Measurements from ENCODE around the gene RFTN1. TPM values are rescaled to one million over a fixed set of nuclear protein-coding genes. Genes with fewer than 3 reads are reported as not detected.

Gene RFTN1
- total and polyA plus RNA-seq, 2 experiments from 2014 or later = 3.3 to 7.2 TPM

DNA sequence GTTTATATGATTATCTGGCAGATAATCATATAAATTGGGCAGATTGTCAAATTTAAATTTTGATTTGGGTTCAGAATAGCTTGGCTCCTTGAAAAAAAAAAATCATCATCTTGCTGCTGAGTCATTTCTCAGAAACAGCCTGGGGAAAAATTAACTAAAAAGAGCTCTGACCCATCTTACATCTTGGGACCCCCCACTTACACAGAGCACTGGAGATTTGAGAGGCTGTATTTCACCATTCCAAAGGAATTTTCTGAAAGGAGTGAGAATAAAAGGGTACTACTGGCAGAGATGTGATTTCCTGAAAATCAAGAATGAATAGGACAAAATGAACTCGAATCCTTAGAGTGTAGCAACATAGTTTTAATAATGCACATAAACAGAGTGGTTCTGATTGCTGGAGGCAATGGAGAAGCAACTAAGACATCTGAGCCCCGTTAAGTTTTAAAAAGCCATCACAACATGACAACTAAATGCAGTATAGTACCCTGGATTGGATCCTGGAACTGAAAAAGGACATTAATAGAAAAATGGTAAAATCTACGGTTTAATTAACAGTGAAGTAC is 97.5 kb downstream of the RFTN1 start:
- Histone ChIP-seq H3K27me3 (ENCODE audit: insufficient read depth) (no peaks in the 10 kb centered on the region), H3K79me2 (replicated peaks; ENCODE audit: insufficient read depth) (no peaks in the 10 kb centered on the region), H4K20me1 (replicated peaks; ENCODE audit: insufficient read depth) (no peaks in the 10 kb centered on the region), H3K4me1 (ENCODE audit: insufficient read depth) (no peaks in the 10 kb centered on the region), H3F3A (replicated peaks; ENCODE audit: low read depth) (no peaks in the 10 kb centered on the region), H3K9me2 (ENCODE audit: insufficient read depth) (no peaks in the 10 kb centered on the region), H3K36me3 (ENCODE audit: insufficient read depth) (no peaks in the 10 kb centered on the region), H3K4me3 (no peak overlapping the region), H3K27ac (ENCODE audit: low read depth) (no peak overlapping the region), H3K4me2 (no peak overlapping the region), H2AFZ (no peak overlapping the region)
- no peak for DNase-seq (ENCODE audit: low spot score)
- TF ChIP-seq STAT1 (IDR thresholded peaks at IDR 0.05; ENCODE audit: unreplicated experiment) = no peak
- no peak for TF ChIP-seq POLR2AphosphoS5 (IDR thresholded peaks at IDR 0.05; ENCODE audit: low read depth)
- TF ChIP-seq REST (IDR thresholded peaks at IDR 0.05; ENCODE audit: unreplicated experiment) = no peak
- TF ChIP-seq CREB1 (CRISPR knock-in tag; IDR thresholded peaks at IDR 0.05; ENCODE audit: low read depth) = no peak
- TF ChIP-seq, protein P1, sequence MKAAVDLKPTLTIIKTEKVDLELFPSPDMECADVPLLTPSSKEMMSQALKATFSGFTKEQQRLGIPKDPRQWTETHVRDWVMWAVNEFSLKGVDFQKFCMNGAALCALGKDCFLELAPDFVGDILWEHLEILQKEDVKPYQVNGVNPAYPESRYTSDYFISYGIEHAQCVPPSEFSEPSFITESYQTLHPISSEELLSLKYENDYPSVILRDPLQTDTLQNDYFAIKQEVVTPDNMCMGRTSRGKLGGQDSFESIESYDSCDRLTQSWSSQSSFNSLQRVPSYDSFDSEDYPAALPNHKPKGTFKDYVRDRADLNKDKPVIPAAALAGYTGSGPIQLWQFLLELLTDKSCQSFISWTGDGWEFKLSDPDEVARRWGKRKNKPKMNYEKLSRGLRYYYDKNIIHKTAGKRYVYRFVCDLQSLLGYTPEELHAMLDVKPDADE (IDR thresholded peaks at IDR 0.05) = no peak
- Mint-ChIP-seq H3K4me3 (no peak overlapping the region), H3K9me3 (no peaks in the 10 kb centered on the region), H3K27ac (no peak overlapping the region), H3K27me3 (ENCODE audit: insufficient read depth, low read depth, poor library complexity) (peaks cover 1% of the 10 kb centered on the region), H3K36me3 (ENCODE audit: low read depth) (no peaks in the 10 kb centered on the region), H3K4me1 (peaks cover 5% of the 10 kb centered on the region)
- no peak for ATAC-seq

DNA sequence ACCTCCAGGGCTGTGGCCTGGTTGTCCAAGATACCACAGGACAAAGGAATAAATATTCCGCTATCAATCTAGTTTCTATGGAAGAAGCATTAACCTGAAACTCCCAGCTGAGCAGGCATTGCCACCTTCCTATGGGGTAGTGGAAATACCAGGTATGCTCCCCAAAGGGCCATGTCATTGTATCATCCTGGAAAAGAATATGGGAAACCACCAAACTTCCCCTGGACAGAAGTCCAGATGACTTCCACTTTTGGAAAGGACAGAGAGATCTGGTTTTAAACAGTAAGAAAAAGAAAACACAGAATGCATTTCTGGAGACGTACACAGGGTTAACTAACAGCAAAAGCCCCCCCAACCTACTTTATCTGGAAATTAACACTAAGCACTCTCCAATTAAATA is 100.2 kb downstream of the RFTN1 start:
- TF ChIP-seq EZH2phosphoT487 (IDR thresholded peaks at IDR 0.05; ENCODE audit: unreplicated experiment) = no peak
- no peak for TF ChIP-seq CREB1 (CRISPR knock-in tag; IDR thresholded peaks at IDR 0.05; ENCODE audit: low read depth)
- TF ChIP-seq, protein P1 (IDR thresholded peaks at IDR 0.05) = no peak
- no peak for TF ChIP-seq EZH2 (IDR thresholded peaks at IDR 0.05; ENCODE audit: low read depth, unreplicated experiment)
- no peak for TF ChIP-seq JUNB (IDR thresholded peaks at IDR 0.05; ENCODE audit: unreplicated experiment)
- H3K36me3 ChIP-seq (ENCODE audit: insufficient read depth) = no peaks in the 10 kb centered on the region
- ATAC-seq (no peak), DNase-seq (ENCODE audit: low spot score) (no peak)
- H3K4me3 ChIP-seq = no peak overlapping the region
- H3K27ac ChIP-seq (ENCODE audit: low read depth) = no peak overlapping the region
- no peaks in the 10 kb centered on the region for H3K9me2 ChIP-seq (ENCODE audit: insufficient read depth)
- H3K4me1 Mint-ChIP-seq = peaks cover 2% of the 10 kb centered on the region; the same call in 2 of the 3 replicates
- H3K27me3 Mint-ChIP-seq (ENCODE audit: insufficient read depth, low read depth, poor library complexity) = peaks cover 1% of the 10 kb centered on the region
- no peaks in the 10 kb centered on the region for H3K9me3 Mint-ChIP-seq
- H3K4me1 ChIP-seq (ENCODE audit: insufficient read depth) = no peaks in the 10 kb centered on the region
- H3K79me2 ChIP-seq (replicated peaks; ENCODE audit: insufficient read depth) = no peaks in the 10 kb centered on the region
- no peak overlapping the region for H3K27ac Mint-ChIP-seq
- no peaks in the 10 kb centered on the region for H3F3A ChIP-seq (replicated peaks; ENCODE audit: low read depth)
- no peak overlapping the region for H3K4me3 Mint-ChIP-seq
- H3K36me3 Mint-ChIP-seq (ENCODE audit: low read depth) = no peaks in the 10 kb centered on the region
- no peak overlapping the region for H2AFZ ChIP-seq
- no peak overlapping the region for H3K4me2 ChIP-seq
- no peaks in the 10 kb centered on the region for H3K27me3 ChIP-seq (ENCODE audit: insufficient read depth)
- H4K20me1 ChIP-seq (replicated peaks; ENCODE audit: insufficient read depth) = no peaks in the 10 kb centered on the region

Data from GM23338 (cell line).